NOMO-1 (cell line): ENCODE data around the gene GRK6.
A peak's percentile ranks its signal among the peaks of the same experiment; 100 is the strongest.

Experiments used
- DNase-seq, 2 experiments: peaks; one replicate each; lab custom pipeline; 2025; ENCODE audit not compliant: unreplicated experiment in 2 of 2; lab: John Stamatoyannopoulos, UW

GRK6 gene

DNA sequence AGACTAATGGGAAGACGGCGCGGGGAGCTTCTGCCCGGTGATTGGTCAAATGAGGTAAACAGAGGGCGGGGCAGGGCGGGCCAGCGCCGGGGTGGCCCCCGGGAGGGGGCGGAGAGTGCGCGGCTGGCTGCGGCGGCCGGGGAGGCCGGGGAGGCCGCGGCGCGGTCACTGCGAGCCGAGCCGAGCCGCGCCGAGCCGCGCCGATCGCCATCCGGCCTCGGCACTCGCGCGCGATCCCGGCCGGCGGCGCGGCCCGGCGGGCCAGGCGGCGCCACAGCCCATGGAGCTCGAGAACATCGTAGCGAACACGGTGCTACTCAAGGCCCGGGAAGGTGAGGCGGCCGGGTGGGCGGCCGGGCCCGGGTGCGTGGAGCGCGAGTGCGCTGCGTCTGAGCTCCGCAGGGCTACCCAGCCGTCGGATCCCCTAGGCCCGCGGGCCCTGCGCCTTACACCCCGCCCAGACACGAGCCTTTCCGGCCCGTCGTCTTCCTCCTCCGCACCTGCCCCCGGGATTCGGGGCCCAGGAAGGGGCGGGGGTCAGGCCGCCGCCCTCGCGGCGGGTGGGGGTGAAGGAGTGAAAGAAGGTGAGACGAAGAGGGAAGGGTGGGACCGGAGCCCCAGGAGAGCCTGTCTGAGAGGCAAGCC is at the start of gene GRK6:
Gene GRK6 (plus strand): TSS at position 111 of the 645 bp plus-strand sequence. CDS start 170 bp downstream, at position 281.
- DNase-seq, result peak in 1 of 2 experiments; percentile 31

DNA sequence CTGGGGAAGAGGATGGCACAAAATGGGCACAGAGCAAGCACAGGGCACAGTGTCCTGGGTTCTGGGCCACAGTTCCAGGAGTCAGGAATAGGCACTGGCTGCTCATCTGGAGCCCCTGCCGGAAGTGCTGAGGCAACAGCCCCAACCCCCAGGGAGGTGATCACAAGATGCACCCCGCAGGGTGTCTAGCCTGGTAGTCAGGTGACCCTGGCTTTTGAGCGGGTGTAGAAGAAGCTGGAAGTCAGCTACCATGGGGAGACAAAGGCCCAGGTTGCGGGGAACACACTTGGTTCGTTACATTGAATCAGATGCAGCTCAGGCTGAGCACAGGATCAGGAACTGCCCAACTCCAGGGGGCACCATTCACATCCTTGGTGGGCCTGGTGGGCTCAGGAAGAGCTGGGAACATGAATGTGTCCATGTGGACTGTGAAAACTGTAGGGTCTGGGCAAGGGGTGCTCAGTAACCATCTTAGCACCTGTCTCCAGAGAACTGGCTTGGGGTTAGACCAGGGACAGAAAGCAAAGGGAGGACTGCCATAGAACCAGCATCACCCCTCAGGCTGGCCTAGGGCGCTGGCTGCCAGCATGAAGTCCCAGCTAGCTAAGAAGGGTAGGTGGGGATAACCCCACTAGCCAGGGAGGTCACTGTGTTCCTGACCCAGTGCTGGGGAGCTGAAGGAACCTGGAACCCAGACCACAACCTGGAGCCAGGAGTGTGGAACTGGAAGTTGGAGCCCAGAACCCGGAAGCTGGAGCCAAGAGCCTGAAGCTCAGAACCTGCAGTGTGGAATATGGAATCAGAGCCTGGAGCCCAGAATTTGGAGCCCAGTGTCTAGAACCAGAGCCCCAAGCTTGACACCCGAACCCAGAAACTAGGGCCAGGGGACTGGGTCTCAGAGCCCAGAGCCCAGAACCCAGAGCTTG is 48.4 kb upstream of the GRK6 start:
- DNase-seq, result no peak

DNA sequence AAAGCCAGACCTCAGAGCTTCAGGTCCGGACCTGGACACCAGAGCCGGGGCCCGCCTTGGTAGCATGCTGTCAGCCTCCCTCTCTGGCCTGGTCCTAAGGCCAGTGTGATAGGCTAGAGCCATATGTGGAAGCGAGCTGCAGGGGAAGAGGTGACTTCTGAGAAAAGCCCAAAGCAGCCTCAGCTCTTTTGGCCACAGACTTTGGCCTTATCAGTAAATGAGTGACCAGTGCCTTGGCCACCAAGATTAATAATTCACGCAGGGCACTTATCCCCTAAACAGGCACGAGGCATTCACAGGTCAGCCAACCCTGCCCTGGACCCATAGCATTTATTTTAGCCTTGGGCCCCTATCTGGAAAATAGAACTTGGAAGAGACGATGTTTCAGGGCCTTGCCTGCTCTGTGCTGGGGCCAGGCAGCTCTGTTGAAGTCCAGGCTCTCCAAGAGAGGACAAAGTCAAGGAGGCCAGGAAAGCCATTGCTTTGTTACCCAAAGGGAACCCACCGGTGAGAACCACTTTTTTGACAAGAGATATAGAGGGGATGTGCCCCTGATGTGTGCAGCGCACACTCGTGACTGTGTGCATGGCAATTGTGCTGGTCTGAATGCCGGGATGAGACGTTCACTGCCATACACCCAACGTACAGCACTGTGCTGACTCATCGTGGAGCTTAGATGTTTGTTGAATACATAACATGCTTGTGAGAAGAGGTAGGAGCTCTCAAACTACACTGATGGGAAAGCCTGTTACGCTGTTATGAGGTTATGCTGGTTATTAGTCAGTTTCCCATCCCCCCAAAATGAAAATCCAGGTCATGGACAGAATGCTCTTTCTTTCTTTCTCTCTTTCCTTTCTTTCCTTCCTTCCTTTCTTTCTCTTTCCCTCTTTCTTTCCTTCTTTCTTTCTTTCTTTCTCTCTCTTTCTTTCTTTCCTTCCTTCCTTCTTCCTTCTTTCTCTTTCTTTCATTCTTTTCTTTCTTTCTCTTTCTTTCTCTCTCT is 47.3 kb upstream of the GRK6 start:
- DNase-seq, result no peak

DNA sequence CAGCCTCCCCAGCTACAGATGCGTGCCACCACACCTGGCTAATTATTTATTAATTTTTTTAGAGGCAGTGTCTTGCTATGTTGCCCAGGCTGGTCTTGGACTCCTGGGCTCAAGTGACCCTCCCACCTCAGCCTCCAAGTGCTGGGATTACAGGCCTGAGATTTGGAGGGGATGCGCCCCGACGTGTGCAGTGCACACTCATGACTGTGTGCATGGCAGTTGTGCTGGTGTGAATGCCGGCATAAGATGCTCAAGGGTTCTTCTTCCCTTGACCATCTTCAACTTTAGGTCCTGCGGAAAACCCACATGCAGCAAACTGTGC is 45.7 kb upstream of the GRK6 start:
- no peak for DNase-seq

DNA sequence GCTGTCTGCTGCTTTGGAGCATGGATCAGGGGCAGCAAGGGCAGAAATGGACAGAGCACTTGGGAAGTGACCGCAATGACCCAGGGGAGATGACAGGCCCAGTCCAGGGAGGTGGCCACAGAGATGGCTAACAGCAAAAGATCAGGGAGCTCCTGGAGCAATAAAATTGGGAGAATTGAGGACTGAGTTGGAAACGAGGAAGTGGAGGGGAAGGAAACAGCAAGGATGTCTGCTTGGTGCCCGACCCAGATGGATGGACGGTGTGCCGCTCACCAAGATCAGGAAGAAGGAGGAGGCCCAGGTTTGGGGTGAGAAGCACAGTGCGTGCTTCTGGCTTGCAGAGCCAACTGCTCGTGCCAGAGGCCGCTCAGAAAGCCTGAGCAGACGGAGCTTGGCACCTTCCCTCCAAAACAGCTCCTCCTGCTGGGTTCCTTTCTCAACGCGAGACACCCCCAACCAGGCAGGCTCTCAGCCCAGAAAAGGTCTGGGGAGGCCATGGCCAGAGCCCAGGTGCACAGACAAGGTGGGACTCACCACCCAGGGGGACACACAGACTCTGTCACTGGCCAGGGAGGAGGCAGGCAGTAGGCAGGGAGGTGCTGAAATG is 44.0 kb upstream of the GRK6 start:
- no peak for DNase-seq

DNA sequence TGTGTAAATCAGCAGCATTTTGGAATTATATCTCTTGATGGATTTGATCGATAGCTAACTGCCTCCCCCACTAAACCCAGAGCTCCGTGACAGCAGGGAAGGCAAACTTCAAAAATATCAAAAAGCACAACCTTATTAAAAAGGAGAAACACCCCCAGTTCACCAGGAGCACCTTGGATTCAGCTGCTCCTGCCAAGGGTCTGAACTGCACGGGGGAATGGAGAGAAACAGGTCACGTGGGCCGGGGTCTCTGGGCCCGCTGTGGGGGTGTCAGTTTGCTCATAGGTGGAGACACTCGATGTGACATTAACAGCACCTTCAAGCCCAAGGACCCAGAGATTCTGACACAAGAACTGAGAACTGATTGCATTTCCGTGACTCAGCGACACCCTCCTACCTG is 43.3 kb upstream of the GRK6 start:
- no peak for DNase-seq

DNA sequence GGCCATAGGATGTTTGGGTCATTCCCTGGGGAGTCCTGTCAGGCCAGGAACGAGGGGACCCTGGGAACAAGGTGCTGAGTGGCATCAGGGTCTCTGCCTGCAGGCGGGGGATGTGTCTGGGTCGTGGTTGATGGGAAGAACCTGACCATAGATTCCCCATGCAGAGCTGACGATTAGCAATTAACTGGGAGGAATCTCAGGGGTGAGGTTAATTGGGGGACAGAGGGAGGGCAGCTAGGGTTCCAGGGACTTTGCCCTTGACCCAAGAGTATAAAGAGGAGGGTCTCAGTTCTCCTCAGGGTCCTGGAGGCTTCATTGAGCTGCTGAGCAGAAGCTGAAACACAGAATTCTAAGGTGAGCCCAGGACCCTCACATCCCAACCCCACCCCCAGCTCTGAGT is 42.3 kb upstream of the GRK6 start, which contains the start of gene SLC34A1:
Gene SLC34A1 (plus strand): TSS at position 301 of the 400 bp plus-strand sequence. CDS start 1,308 bp downstream, outside the sequence.
- no peak for DNase-seq

DNA sequence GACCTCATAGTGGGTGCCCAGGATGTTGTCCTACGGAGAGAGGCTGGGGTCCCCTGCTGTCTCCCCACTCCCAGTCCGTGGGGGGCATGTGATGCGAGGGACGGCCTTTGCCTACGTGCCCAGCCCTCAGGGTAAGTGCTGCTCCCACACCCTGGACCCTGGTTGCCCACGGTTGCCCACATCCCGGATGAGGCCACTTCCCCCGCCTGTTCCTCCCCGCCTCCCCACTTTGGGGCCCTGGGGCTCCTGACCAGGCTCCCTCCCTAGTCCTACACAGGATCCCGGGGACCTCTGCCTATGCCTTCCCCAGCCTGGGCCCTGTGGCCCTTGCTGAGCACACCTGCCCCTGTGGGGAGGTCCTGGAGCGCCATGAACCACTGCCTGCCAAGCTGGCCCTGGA is 40.8 kb upstream of the GRK6 start:
- DNase-seq, result no peak

DNA sequence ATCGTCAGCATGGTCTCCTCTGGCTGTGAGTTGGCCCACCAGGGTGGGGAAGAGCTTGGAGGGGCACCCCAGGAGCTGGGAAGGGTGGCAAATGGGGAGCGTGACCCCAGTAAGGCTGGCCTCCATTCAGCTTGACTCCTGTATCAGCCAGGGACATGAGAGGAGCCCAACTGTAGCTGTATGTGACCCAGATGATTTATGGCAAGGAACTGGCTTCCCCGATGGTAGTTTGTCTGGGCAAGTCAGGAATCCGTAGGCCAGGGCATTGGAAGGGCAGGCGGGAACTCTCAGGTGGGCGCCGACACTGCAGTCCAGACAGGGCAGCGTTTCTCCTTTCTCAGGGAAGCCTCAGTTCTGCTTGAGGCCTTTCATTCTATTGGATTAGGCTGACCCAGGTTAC is 39.9 kb upstream of the GRK6 start:
- no peak for DNase-seq

DNA sequence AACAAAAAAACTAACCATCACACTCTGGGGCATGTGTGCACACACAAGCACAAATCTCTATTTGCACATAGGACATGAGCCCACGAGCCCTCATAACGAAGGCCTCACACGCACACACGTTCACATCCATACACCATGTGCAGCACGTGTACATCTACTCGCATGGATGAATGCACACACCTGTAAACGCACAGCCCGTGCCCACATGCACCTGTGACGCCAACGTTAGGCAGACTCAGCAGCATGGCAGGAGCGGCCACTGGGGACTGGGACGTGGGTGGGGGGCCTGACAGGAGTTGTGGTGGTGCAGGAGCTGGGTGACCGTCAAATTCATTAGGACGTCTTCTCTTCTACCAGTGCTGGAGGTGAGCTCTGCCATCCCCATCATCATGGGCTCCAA is 39.1 kb upstream of the GRK6 start:
- DNase-seq, result no peak

DNA sequence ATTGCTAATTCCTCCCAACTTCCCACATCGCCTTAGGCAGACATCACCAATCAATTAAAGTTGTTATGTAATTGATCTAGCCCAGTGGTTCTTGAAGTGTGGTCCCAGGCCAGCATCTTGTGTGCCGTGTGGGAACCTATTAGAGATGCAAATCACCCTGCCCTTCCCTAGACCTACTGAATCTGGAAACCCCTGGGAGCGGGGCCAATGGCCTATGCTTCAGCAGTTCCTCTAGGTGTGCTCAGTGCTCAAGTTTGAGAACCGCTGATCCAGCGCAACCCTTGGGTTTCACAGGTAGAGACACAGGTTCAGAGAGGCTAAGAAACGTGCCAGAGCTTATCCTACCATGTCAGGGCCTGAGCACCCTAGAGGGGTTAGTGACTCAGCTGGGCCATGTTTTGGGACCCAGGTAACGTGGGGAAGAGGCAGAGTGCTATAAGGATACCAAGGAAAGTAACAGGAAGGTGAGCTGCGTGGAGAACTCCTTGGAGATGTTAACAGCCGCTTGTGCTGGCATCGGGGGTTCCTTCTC is 37.9 kb upstream of the GRK6 start:
- DNase-seq, result no peak

DNA sequence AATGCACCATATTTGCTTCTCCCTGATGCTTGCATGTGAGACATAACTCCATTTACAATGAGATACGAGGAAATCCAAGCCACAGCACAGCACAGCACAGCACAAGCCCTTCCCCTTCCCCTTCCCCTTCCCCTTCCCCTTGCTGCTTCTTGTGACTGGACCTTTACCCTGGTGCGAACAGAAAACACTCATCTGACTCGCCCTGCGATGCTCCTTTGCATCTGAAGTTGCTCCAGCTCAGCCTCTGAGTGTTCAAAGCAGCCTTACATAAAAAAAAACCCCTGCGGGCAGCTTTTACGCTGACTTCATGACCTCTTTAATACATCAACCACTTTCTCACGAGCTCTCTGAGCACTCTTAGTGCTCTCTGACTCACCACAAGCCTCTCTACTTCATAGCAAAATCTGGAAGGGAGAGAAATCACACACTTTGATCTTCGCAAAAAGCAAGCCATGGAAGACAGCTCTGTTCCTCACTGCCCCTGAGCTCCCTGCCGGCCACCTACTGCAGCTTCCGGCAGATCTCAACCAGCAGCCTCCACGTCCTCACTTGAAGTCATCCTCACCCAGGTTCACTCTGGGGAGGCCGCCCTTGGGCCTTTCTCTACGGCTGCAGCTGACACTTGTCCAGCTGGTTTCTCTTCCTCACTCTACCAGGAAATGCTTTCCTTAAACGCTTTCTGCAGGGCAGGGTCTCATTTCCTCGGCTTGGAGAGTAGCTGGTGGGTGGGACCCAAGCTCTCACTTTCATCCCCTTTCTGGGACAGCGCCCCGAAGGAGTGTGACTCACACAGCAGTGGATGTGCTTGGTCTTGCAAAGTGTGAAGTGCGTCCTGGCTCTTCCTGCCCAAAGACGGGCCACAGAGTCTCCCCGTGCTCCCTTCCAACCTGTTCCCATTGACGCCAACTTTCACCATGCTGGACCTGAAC is 37.0 kb upstream of the GRK6 start:
- peak; percentile 72 to 82 for DNase-seq

DNA sequence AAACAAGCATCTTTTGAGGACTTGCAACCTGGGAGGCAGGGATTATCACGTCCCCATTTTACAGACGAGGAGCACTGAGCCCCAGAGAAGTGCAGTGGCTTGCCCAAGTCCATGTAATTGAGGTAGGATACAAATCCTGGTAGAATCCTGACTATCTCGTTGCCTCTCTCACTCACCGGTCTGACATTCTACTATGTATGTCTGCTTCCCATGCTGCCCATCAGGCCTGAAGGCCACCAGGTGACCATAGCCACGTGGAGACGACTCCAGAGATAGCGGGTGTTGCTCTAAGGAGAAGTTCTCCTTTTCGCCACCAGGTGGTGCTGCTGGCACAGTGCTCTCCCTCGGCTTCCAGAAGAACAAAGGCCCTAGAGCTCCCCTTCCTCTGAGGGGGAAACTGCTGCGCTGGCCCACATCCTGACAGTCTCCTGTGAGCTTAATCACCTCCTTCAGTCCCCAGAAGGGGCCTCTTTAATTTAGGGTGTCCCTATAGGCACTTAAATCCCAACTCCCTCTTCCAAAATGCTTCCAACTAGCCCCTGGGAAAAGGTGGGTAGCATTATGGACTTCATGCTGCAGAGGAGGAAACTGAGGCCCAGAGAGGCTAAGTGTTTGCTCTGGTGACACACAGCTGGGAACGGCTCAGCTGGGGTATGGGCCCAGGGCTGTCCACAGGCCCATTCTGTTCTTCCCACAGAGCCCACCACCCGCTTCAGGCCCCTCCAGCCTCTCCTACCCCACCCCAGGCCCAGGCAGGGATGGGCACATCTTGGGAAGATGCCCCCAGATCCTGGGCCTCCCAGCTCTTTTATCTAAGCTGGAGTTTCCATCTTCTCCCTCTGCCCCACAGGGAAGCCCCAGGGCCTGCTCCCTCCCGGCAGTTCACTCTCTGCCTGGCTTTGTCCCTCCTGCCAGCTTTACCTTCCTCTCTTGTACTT is 35.8 kb upstream of the GRK6 start:
- peak; percentile 58 to 82 for DNase-seq

DNA sequence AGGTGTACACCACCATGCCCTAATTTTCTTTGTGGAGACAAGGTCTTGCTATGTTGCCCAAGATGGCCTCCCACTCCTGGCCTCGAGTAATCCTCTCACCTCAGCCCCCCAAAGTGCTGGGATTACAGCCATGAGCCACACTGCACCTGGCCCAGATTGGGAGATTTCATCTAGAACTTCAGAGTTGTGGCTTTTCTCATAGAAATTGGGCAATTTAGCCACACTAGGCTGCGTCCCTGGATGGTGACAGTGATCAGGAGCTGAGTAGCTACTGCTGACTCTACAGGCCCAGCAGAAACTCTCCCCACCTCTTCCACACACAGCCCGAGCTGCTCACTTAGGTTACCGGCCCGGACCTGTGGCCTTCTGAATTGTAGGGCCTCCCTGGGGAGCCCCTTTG is 33.7 kb upstream of the GRK6 start:
- DNase-seq, result no peak

DNA sequence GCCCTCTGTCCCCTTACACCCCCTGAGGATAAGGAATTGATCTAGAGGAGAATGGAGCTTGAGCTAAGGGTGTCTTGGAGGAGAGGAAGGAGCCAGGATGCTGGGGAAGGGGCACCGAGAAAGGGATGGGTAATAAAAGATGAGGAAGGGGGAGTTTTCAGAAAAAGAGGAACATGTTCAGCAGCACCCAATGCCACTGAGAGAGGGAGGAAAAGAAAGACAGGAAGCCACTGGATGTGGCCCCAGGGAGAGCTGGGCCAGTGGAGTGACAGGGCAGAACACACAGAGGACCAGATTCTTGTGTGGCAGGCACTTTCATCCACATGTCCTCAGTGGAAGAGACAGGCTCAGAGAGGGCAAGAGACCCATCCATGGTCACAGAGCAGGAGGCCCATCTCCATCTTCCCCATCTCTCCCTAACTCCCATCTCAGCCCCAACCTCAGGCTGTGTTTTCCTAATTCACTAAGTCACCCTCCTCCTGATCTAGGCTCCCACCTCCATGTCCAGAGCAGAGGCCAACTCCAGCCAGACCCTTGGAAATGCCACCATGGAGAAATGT is 33.2 kb upstream of the GRK6 start:
- peak in 1 of 2 experiments; percentile 21 for DNase-seq

DNA sequence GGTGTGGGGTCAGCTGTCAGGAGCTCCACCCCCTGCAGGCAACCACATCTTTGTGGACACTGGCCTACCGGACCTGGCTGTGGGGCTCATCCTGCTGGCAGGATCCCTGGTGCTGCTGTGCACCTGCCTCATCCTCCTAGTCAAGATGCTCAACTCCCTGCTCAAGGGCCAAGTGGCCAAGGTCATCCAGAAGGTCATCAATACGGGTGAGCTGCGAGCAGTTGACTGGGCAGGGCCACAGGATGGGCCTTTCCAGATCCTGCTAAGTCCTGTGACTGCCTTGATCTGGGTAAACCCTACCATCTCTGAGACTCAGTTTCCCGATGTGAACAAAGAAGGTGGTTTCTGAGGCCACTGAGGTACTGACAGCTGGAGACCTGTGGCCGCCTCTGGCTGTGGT is 32.5 kb upstream of the GRK6 start:
- no peak for DNase-seq

DNA sequence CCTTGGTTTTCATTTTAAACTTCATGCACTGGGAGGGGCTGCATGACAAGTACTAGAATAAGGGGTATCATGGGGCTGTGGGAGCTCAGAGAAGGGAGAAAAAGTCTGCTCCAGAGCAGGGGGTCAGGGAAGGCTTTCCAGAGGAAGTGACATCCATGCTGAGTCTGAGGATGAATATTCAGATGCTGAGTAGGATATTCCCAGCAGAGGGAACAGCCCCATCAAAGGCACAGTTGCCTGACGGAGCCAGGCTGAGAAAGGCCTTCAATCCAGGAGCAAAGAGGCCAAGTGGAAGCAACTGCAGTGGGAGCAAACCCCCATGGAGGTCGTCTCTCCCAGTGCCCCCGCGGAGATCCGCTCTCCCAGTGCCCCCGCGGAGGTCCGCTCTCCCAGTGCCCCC is 30.4 kb upstream of the GRK6 start:
- no peak for DNase-seq

DNA sequence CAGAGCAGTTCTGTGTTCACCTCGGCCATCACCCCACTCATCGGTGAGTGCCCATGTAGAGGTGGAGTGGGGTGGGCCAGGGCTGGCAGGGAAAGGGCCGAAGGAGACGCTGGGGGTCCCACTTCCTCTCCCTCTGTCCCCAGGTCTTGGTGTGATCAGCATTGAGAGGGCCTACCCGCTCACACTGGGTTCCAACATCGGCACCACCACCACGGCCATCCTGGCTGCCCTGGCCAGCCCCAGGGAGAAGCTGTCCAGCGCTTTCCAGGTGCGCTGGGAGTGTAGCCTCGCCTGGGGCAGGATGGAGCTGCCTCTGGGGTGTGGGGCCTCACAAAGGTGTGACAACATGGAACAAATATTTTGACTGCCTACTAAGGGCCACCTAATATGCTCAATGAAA is 29.7 kb upstream of the GRK6 start:
- no peak for DNase-seq
